GM12878 (cell line): Measurements from ENCODE around the gene OMP. TPM values are rescaled to one million over a fixed set of nuclear protein-coding genes. Genes with fewer than 3 reads are reported as not detected.

Experiments used
- ATAC-seq: fragments of 200-7000 bp; cut with Tn5 transposase; 3 replicates; pipeline ENCODE4 v1.9.1; 2020; ENCODE audit warnings: mild to moderate bottlenecking, moderate library complexity
- BruUV-seq: library from RNA; stranded (reverse); fragments of 400-500 nt; replicated peaks from 2 replicates; lab custom pipeline; 2021; lab: Mats Ljungman, UMichigan
- CTCF ChIA-PET: fragments of 300-600 bp; sonication (Branson Sonifier 250); formaldehyde crosslinking; extraction: SDS; loops from one replicate; lab custom pipeline; 2021; ENCODE audit warnings: inconsistent platforms; lab: Yijun Ruan, JAX
- POLR2A ChIA-PET: fragments of 350-600 bp; formaldehyde crosslinking; extraction: SDS; loops from one replicate; lab custom pipeline; 2021; ENCODE audit warnings: inconsistent platforms; lab: Charles Lee
- RAD21 ChIA-PET: fragments of 300-600 bp; sonication (Branson Sonifier 250); formaldehyde crosslinking; loops from one replicate; lab custom pipeline; 2023; ENCODE audit warnings: antibody characterized with exemption; ENCODE audit not compliant: unreplicated experiment; lab: Charles Lee
- SMC1A ChIA-PET: fragments of 300-600 bp; sonication (Branson Sonifier 250); formaldehyde crosslinking; loops from one replicate; lab custom pipeline; 2023; ENCODE audit not compliant: unreplicated experiment, uncharacterized antibody; lab: Charles Lee
- DNase-seq: peaks from one replicate; pipeline ENCODE4 v3.0.0-alpha.2; 2011; ENCODE audit warnings: low read depth, low spot score
- FAIRE-seq: peaks from 3 replicates; lab custom pipeline; 2011; peaks lifted over from hg19 to GRCh38; lab: Jason Lieb, UNC
- H2AFZ ChIP-seq: 2 replicates; pipeline ENCODE4 v1.6.0; 2011; ENCODE audit warnings: low read depth, low read length, control low read depth; ENCODE audit not compliant: control insufficient read depth
- H3K27ac ChIP-seq: 2 replicates; pipeline ENCODE4 v1.5.1; 2011; ENCODE audit warnings: control low read depth; ENCODE audit not compliant: control insufficient read depth, insufficient read depth
- H3K27me3 ChIP-seq, 2 experiments: replicated peaks in 1 of 2; 2 replicates each; pipeline versions ENCODE4 v1.6.0 to v1.6.1; 2011; ENCODE audit warnings: low read length in 1 of 2; ENCODE audit not compliant: control insufficient read depth in 2 of 2, insufficient read depth in 2 of 2
- H3K36me3 ChIP-seq, 2 experiments: 2 replicates each; pipeline ENCODE4 v1.5.1; 2011; ENCODE audit warnings: low read length in 1 of 2; ENCODE audit not compliant: control insufficient read depth in 2 of 2, insufficient read depth in 2 of 2
- H3K4me1 ChIP-seq: 2 replicates; pipeline ENCODE4 v1.6.1; 2011; ENCODE audit warnings: mild to moderate bottlenecking, low read length, moderate library complexity, mixed read lengths; ENCODE audit not compliant: control insufficient read depth, insufficient read depth
- H3K4me2 ChIP-seq: 2 replicates; pipeline ENCODE4 v1.6.0; 2011; ENCODE audit warnings: control low read depth; ENCODE audit not compliant: control insufficient read depth, insufficient read depth
- H3K4me3 ChIP-seq: fragments of 200-600 bp; sonication (generic); 2 replicates; pipeline ENCODE4 v1.5.1; 2016
- H3K79me2 ChIP-seq: 2 replicates; pipeline ENCODE4 v1.6.0; 2011; ENCODE audit warnings: low read length; ENCODE audit not compliant: control insufficient read depth, insufficient read depth
- H3K9ac ChIP-seq: 2 replicates; pipeline ENCODE4 v1.8.0; 2011; ENCODE audit warnings: low read length, control low read depth, mixed read lengths; ENCODE audit not compliant: control insufficient read depth, insufficient read depth
- H3K9me3 ChIP-seq: replicated peaks from 3 replicates; pipeline ENCODE4 v1.5.1; 2011; ENCODE audit warnings: mild to moderate bottlenecking, low read length; ENCODE audit not compliant: control insufficient read depth, insufficient read depth
- H4K20me1 ChIP-seq: 2 replicates; pipeline ENCODE4 v1.6.0; 2011; ENCODE audit not compliant: control insufficient read depth, insufficient read depth
- CBFB ChIP-seq: IDR thresholded peaks from 2 replicates; pipeline ENCODE4 v1.6.1; 2016; ENCODE audit warnings: antibody characterized with exemption, low read depth
- CEBPB ChIP-seq, 2 experiments: fragments of 150-350 bp in 1 of 2; IDR thresholded peaks; 2 replicates each; pipeline ENCODE4 v1.6.1; 2012 to 2014; ENCODE audit warnings: low read depth in 2 of 2, low read length in 2 of 2, borderline replicate concordance in 1 of 2, inconsistent platforms in 1 of 2
- CHD4 ChIP-seq: fragments of 200-600 bp; sonication (generic); IDR thresholded peaks from 2 replicates; pipeline ENCODE4 v1.6.1; 2016; ENCODE audit warnings: mild to moderate bottlenecking
- CREM ChIP-seq: IDR thresholded peaks from 2 replicates; pipeline ENCODE4 v1.6.1; 2014; ENCODE audit warnings: antibody characterized with exemption, low read depth
- E2F4 ChIP-seq: IDR thresholded peaks from 2 replicates; pipeline ENCODE4 v1.6.1; 2012; ENCODE audit warnings: low read depth, low read length, improper control_type of control experiment
- EZH2 ChIP-seq: IDR thresholded peaks from 2 replicates; pipeline ENCODE4 v1.6.1; 2012; ENCODE audit warnings: low read depth, mild to moderate bottlenecking, control low read depth, inconsistent platforms, low read length, borderline replicate concordance; ENCODE audit not compliant: control insufficient read depth
- FOXM1 ChIP-seq: IDR thresholded peaks from 2 replicates; pipeline ENCODE4 v1.6.1; 2012; ENCODE audit warnings: low read depth, mild to moderate bottlenecking, inconsistent platforms, low read length, moderate library complexity
- MEF2B ChIP-seq: fragments of 450-650 bp; IDR thresholded peaks from 2 replicates; pipeline ENCODE4 v1.6.1; 2018; ENCODE audit warnings: mild to moderate bottlenecking, moderate library complexity; ENCODE audit not compliant: partially characterized antibody, poor library complexity, severe bottlenecking
- MYC ChIP-seq: IDR thresholded peaks from 2 replicates; pipeline ENCODE4 v1.6.1; 2011; ENCODE audit warnings: mild to moderate bottlenecking, low read length, moderate library complexity, inconsistent platforms; ENCODE audit not compliant: insufficient read depth, insufficient replicate concordance, insufficient read length, severe bottlenecking
- RB1 ChIP-seq: fragments of 450-650 bp; formaldehyde crosslinking; IDR thresholded peaks from 2 replicates; pipeline ENCODE4 v1.6.1; 2017; ENCODE audit warnings: mild to moderate bottlenecking, borderline replicate concordance
- RCOR1 ChIP-seq: conservative IDR thresholded peaks from 2 replicates; pipeline ENCODE4 v1.6.1; 2012; ENCODE audit warnings: low read depth, low read length, improper control_type of control experiment
- RUNX3 ChIP-seq: IDR thresholded peaks from 2 replicates; pipeline ENCODE4 v1.6.1; 2012; ENCODE audit warnings: low read length, inconsistent platforms
- SIN3A ChIP-seq: IDR thresholded peaks from 2 replicates; pipeline ENCODE4 v1.6.1; 2012; ENCODE audit warnings: low read depth, low read length, improper control_type of control experiment
- SIX5 ChIP-seq: IDR thresholded peaks from 2 replicates; pipeline ENCODE4 v1.6.1; 2011; ENCODE audit warnings: mild to moderate bottlenecking, low read depth, low read length, moderate library complexity; ENCODE audit not compliant: severe bottlenecking
- SREBF2 ChIP-seq: IDR thresholded peaks from 2 replicates; pipeline ENCODE4 v1.6.1; 2012; ENCODE audit warnings: mild to moderate bottlenecking, low read length
- SRF ChIP-seq, 2 experiments: IDR thresholded peaks; 2 replicates each; pipeline ENCODE4 v1.6.1; 2011; ENCODE audit warnings: low read depth in 2 of 2, low read length in 2 of 2, mild to moderate bottlenecking in 1 of 2, moderate library complexity in 1 of 2
- WGBS: methylation state at CpG from one replicate; pipeline ENCODE4 v1.1.6; 2016; ENCODE audit warnings: low lambda C conversion rate; ENCODE audit not compliant: insufficient replicate concordance, insufficient coverage; ENCODE audit errors: missing lambda C conversion rate; 5-methylcytosine and 5-hydroxymethylcytosine counted together
- in situ Hi-C: fragments of 300-500 bp; cut with MboI; formaldehyde crosslinking; loops from 9 replicates; pipeline ENCODE4 v1.14.3; 2018; ENCODE audit warnings: mixed read lengths
- intact Hi-C: fragments of 100-400 bp; cut with micrococcal nuclease; formaldehyde crosslinking; loops from one replicate; pipeline ENCODE4 v1.14.2; 2022; ENCODE audit not compliant: unreplicated experiment
- polyA plus RNA-seq, 11 experiments: library from polyadenylated mRNA; depleted of rRNA in 4 of 11; unstranded in 6 of 11; stranded (reverse) in 5 of 11; fragments of >200 nt; fragmentation: Nextera tagmentation in 4 of 11; fragmentation: Illumina TruSeq in 1 of 11; extraction: Ambion mirVana in 4 of 11; extraction: Trizol in 1 of 11; gene quantifications; 1 replicate in 1 of 11; 2 replicates in 10 of 11; pipeline versions ENCODE4 v1.2.1 to v1.2.3, GENCODE V29; 2011 to 2016; ENCODE audit warnings: inconsistent platforms in 2 of 11, missing spikeins in 2 of 11, low read depth in 1 of 11
- total RNA-seq, 4 experiments: library from RNA; depleted of rRNA in 3 of 4; stranded (reverse); fragments of >200 nt in 3 of 4; fragmentation: Illumina TruSeq in 1 of 4; extraction: Trizol in 1 of 4; gene quantifications; 2 replicates each; pipeline versions ENCODE4 v1.2.1 to v1.2.3, GENCODE V29; 2013 to 2021
- TF ChIP-seq, protein P1 (sequence below), 3 experiments: IDR thresholded peaks in 2 of 3; conservative IDR thresholded peaks in 1 of 3; 2 replicates each; pipeline ENCODE4 v1.5.1; 2011; ENCODE audit warnings: low read depth in 3 of 3, low read length in 3 of 3, mild to moderate bottlenecking in 3 of 3, control low read depth in 2 of 3, moderate library complexity in 2 of 3, inconsistent platforms in 1 of 3, mixed read lengths in 1 of 3; ENCODE audit not compliant: control insufficient read depth in 2 of 3, insufficient read depth in 1 of 3; ENCODE audit errors: extremely low read depth in 1 of 3
- TF ChIP-seq, protein P2 (sequence below): fragments of 150-350 bp; IDR thresholded peaks from 2 replicates; pipeline ENCODE4 v1.6.1; 2016; ENCODE audit warnings: low read depth, low read length

The OMP gene
- total and polyA plus RNA-seq, 10 of the 15 experiments (the other 5 are each of a cell fraction or from before 2014, with no cell fraction given) = not detected

DNA sequence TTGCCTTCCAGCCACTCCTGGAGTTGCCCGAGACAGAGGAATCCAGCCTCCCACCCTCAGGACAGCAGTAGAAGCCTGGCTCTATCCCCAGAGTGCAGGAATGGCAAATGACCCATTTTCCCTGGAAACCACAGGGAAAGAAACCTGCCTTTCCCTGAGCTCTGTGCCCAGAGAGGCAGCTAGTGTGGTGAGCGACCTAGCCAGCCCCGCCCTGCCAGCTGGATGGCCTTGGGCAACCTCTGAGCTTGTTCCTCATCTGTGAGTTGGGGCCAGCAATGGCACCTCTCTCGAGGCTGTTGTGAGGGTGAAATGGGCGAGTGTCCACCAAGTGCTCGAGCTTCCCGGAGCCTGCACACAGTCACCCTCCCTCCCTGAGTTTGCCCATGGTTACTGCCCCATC lies 3.7 kb downstream of the OMP start:
- Histone ChIP-seq H3K4me2 (no peak overlapping the region), H2AFZ (no peak overlapping the region), H3K4me3 (no peak overlapping the region)
- no peak for ATAC-seq
- 8% methylated on average over 7 of the region's 7 CpGs for WGBS
- no peak for FAIRE-seq
- RAD21 ChIA-PET = no interaction called here
- DNase-seq = no peak
- CTCF ChIA-PET = interaction anchor here (1.5 kb wide), 1 partner anchor 21 kb away, joined by 4 read pairs; no protein-coding TSS in a partner anchor
- TF ChIP-seq RB1 (no peak), MEF2B (no peak), SIN3A (no peak), RCOR1 (no peak), MYC (no peak), CREM (no peak), CEBPB (IDR thresholded peaks at IDR 0.05; ENCODE audit: borderline replicate concordance in 1 of 2, low read depth in 2 of 2, low read length in 2 of 2) (no peak), RUNX3 (no peak), FOXM1 (no peak), CBFB (no peak), SRF (IDR thresholded peaks at IDR 0.05; ENCODE audit: low read depth in 2 of 2, low read length in 2 of 2) (no peak), EZH2 (no peak), CHD4 (no peak), SIX5 (no peak), SREBF2 (no peak), E2F4 (no peak)
- TF ChIP-seq, protein P1, sequence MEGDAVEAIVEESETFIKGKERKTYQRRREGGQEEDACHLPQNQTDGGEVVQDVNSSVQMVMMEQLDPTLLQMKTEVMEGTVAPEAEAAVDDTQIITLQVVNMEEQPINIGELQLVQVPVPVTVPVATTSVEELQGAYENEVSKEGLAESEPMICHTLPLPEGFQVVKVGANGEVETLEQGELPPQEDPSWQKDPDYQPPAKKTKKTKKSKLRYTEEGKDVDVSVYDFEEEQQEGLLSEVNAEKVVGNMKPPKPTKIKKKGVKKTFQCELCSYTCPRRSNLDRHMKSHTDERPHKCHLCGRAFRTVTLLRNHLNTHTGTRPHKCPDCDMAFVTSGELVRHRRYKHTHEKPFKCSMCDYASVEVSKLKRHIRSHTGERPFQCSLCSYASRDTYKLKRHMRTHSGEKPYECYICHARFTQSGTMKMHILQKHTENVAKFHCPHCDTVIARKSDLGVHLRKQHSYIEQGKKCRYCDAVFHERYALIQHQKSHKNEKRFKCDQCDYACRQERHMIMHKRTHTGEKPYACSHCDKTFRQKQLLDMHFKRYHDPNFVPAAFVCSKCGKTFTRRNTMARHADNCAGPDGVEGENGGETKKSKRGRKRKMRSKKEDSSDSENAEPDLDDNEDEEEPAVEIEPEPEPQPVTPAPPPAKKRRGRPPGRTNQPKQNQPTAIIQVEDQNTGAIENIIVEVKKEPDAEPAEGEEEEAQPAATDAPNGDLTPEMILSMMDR (IDR thresholded peaks at IDR 0.05 in 2 of 3, conservative IDR thresholded peaks at IDR 0.05 in 1 of 3; ENCODE audit: control insufficient read depth in 2 of 3, extremely low read depth in 1 of 3, insufficient read depth in 1 of 3, low read depth in 3 of 3, low read length in 3 of 3) = no peak
- TF ChIP-seq, protein P2, sequence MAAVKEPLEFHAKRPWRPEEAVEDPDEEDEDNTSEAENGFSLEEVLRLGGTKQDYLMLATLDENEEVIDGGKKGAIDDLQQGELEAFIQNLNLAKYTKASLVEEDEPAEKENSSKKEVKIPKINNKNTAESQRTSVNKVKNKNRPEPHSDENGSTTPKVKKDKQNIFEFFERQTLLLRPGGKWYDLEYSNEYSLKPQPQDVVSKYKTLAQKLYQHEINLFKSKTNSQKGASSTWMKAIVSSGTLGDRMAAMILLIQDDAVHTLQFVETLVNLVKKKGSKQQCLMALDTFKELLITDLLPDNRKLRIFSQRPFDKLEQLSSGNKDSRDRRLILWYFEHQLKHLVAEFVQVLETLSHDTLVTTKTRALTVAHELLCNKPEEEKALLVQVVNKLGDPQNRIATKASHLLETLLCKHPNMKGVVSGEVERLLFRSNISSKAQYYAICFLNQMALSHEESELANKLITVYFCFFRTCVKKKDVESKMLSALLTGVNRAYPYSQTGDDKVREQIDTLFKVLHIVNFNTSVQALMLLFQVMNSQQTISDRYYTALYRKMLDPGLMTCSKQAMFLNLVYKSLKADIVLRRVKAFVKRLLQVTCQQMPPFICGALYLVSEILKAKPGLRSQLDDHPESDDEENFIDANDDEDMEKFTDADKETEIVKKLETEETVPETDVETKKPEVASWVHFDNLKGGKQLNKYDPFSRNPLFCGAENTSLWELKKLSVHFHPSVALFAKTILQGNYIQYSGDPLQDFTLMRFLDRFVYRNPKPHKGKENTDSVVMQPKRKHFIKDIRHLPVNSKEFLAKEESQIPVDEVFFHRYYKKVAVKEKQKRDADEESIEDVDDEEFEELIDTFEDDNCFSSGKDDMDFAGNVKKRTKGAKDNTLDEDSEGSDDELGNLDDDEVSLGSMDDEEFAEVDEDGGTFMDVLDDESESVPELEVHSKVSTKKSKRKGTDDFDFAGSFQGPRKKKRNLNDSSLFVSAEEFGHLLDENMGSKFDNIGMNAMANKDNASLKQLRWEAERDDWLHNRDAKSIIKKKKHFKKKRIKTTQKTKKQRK = no peak
- TF ChIP-seq, all 136 proteins: peak for 0
- Histone ChIP-seq H4K20me1 (no peaks in the 10 kb centered on the region), H3K27ac (no peak overlapping the region), H3K27me3 (peaks cover 0 to 2% of the 10 kb centered on the region in 2 experiments; a peak in 2 of 4 replicates), H3K9ac (no peak overlapping the region), H3K36me3 (no peaks in the 10 kb centered on the region), H3K4me1 (no peaks in the 10 kb centered on the region), H3K9me3 (no peaks in the 10 kb centered on the region), H3K79me2 (no peaks in the 10 kb centered on the region)
- POLR2A ChIA-PET = no interaction called here
- intact Hi-C loops (loop anchor here (10.0 kb wide), 1 partner anchor 372 kb away; no protein-coding TSS in a partner anchor), in situ Hi-C loops (no loop called here)
- no TSS peak for BruUV-seq
- SMC1A ChIA-PET = no interaction called here
